Prostate gland (tissue), 2 donors: ENCODE measurements around the gene RTN4RL2. TPM values are rescaled to one million over a fixed set of nuclear protein-coding genes. Genes with fewer than 3 reads are reported as not detected.
A peak's percentile ranks its signal among the peaks of the same experiment; 100 is the strongest.

Experiments
- DNase-seq: peaks from one replicate; pipeline ENCODE4 v3.0.0-alpha.2; 2019; ENCODE audit warnings: low spot score
- H3K27ac ChIP-seq, 2 donors: fragments of 200-600 bp; sonication (generic); 2 replicates each; pipeline ENCODE4 v1.5.1; 2017 to 2019
- H3K27me3 ChIP-seq: fragments of 200-600 bp; sonication (generic); replicated peaks from 2 replicates; pipeline ENCODE4 v1.5.1; 2019; ENCODE audit not compliant: insufficient read depth
- H3K36me3 ChIP-seq, 2 donors: fragments of 200-600 bp; sonication (generic); 1 replicate in 1 of 2; 2 replicates in 1 of 2; pipeline versions ENCODE4 v1.5.1 to v1.8.1; 2017 to 2019
- H3K4me1 ChIP-seq: fragments of 200-600 bp; sonication (generic); replicated peaks from 2 replicates; pipeline ENCODE4 v1.5.1; 2019
- H3K4me3 ChIP-seq, 2 donors: fragments of 200-600 bp; sonication (generic); 2 replicates each; pipeline ENCODE4 v1.5.1; 2017 to 2019
- H3K9me3 ChIP-seq: fragments of 200-600 bp; sonication (generic); 2 replicates; pipeline ENCODE4 v1.5.1; 2017
- CTCF ChIP-seq, 4 experiments: fragments of 200-600 bp in 2 of 4; fragments of 450-650 bp in 2 of 4; sonication (generic) in 2 of 4; IDR thresholded peaks; 1 replicate in 3 of 4; 2 replicates in 1 of 4; pipeline ENCODE4 v1.5.1; 2016 to 2019; ENCODE audit warnings: antibody characterized with exemption in 4 of 4, mild to moderate bottlenecking in 2 of 4, moderate library complexity in 2 of 4
- POLR2A ChIP-seq: fragments of 450-650 bp; IDR thresholded peaks from one replicate; pipeline ENCODE4 v1.6.1; 2016; ENCODE audit warnings: antibody characterized with exemption, mild to moderate bottlenecking
- POLR2AphosphoS5 ChIP-seq: sonication (generic); formaldehyde crosslinking; IDR thresholded peaks from one replicate; pipeline ENCODE4 v1.6.1; 2017; ENCODE audit warnings: antibody characterized with exemption
- WGBS: methylation state at CpG from one replicate; pipeline ENCODE4 v1.1.5; 2018; 5-methylcytosine and 5-hydroxymethylcytosine counted together
- intact Hi-C: fragments of 100-400 bp; cut with DNase I; formaldehyde crosslinking; loops from one replicate; pipeline ENCODE4 v1.14.2; 2022
- total RNA-seq, 2 donors: library from RNA; depleted of rRNA; stranded (reverse); fragments of >200 nt; gene quantifications; one replicate each; pipeline ENCODE4 v1.1.0, GENCODE V29; 2016

Gene RTN4RL2
- total RNA-seq, result 1 to 10 TPM in 1 of 2 donors, under 1 TPM in 1; 0.51 to 2.0 TPM

- H3K4me3 ChIP-seq, result peak within 1 kb of the TSS; percentile 25 to 37
- no peak within 1 kb of the TSS for H3K27ac ChIP-seq
- H3K4me1 ChIP-seq, result peaks cover 13% of the 10 kb centered on the region
- peaks cover 3% of the 10 kb centered on the region for H3K27me3 ChIP-seq
- intact Hi-C loops, result no loop called here
- H3K9me3 ChIP-seq, result no peaks in the 10 kb centered on the region
- under 1% methylated on average over 52 of the region's 66 CpGs for WGBS
- DNase-seq, result no peak
- H3K36me3 ChIP-seq, result no peaks in the 10 kb centered on the region
- no peak for TF ChIP-seq POLR2A
- TF ChIP-seq CTCF (IDR thresholded peaks at IDR 0.05), result no peak
- TF ChIP-seq POLR2AphosphoS5, result no peak
Measured at GRCh38 chr11:57460022-57460757, at the start of gene RTN4RL2. Gene RTN4RL2 (plus strand): TSS chr11:57460528. CDS start chr11:57460866, 338 bp downstream.

- DNase-seq, result no peak
- 85% methylated on average over 4 of the region's 4 CpGs for WGBS
- H3K9me3 ChIP-seq, result no peaks in the 10 kb centered on the region
- no peak overlapping the region for H3K4me3 ChIP-seq
- TF ChIP-seq POLR2A (no peak), CTCF (IDR thresholded peaks at IDR 0.05) (no peak), POLR2AphosphoS5 (no peak)
- no peak overlapping the region for H3K27ac ChIP-seq
- intact Hi-C loops, result no loop called here
- H3K4me1 ChIP-seq, result no peaks in the 10 kb centered on the region
- no peaks in the 10 kb centered on the region for H3K27me3 ChIP-seq
- H3K36me3 ChIP-seq, result no peaks in the 10 kb centered on the region
Measured at GRCh38 chr11:57413681-57414080, 46.6 kb upstream of the RTN4RL2 start.

GRCh38 chr11:57414612-57415212, 45.6 kb upstream of the RTN4RL2 start:
- Histone ChIP-seq H3K27ac (no peak overlapping the region), H3K4me1 (no peaks in the 10 kb centered on the region), H3K4me3 (no peak overlapping the region), H3K27me3 (no peaks in the 10 kb centered on the region), H3K36me3 (no peaks in the 10 kb centered on the region), H3K9me3 (no peaks in the 10 kb centered on the region)
- intact Hi-C loops, result no loop called here
- TF ChIP-seq CTCF (IDR thresholded peaks at IDR 0.05) (no peak), POLR2AphosphoS5 (no peak), POLR2A (no peak)
- DNase-seq, result no peak
- WGBS, result 96% methylated on average over 11 of the region's 11 CpGs

- no peak for DNase-seq
- Histone ChIP-seq H3K27me3 (no peaks in the 10 kb centered on the region), H3K4me1 (no peaks in the 10 kb centered on the region), H3K9me3 (no peaks in the 10 kb centered on the region), H3K27ac (no peak overlapping the region), H3K4me3 (no peak overlapping the region), H3K36me3 (no peaks in the 10 kb centered on the region)
- WGBS, result 84% methylated on average over 3 of the region's 3 CpGs
- TF ChIP-seq CTCF (IDR thresholded peaks at IDR 0.05), result no peak
- intact Hi-C loops, result no loop called here
Measured at GRCh38 chr11:57416436-57416835, 43.9 kb upstream of the RTN4RL2 start.

GRCh38 chr11:57417056-57417455, 43.3 kb upstream of the RTN4RL2 start:
- H3K9me3 ChIP-seq, result no peaks in the 10 kb centered on the region
- H3K4me3 ChIP-seq, result no peak overlapping the region
- 67% methylated on average over 4 of the region's 4 CpGs for WGBS
- H3K4me1 ChIP-seq, result no peaks in the 10 kb centered on the region
- no peaks in the 10 kb centered on the region for H3K36me3 ChIP-seq
- TF ChIP-seq CTCF (IDR thresholded peaks at IDR 0.05) (no peak), POLR2AphosphoS5 (no peak), POLR2A (no peak)
- DNase-seq, result no peak
- H3K27ac ChIP-seq, result no peak overlapping the region
- intact Hi-C loops, result no loop called here
- no peaks in the 10 kb centered on the region for H3K27me3 ChIP-seq
